CD14-positive monocyte (primary cell): Measurements from ENCODE around the gene POFUT2. TPM values are rescaled to one million over a fixed set of nuclear protein-coding genes. Genes with fewer than 3 reads are reported as not detected.
A peak's percentile ranks its signal among the peaks of the same experiment; 100 is the strongest.

Experiments
- DNase-seq, 3 donors: peaks; one replicate each; pipeline ENCODE4 v3.0.0-alpha.2; 2011 to 2022
- H2AFZ ChIP-seq: 2 replicates; pipeline ENCODE4 v1.6.0; 2012; ENCODE audit warnings: mild to moderate bottlenecking, low read depth, low read length, inconsistent platforms; ENCODE audit not compliant: insufficient read depth, poor library complexity, severe bottlenecking
- H3K27ac ChIP-seq, 2 donors: 1 replicate in 1 of 2; 2 replicates in 1 of 2; pipeline ENCODE4 v1.5.1; 2012 to 2013; ENCODE audit warnings: low read length in 2 of 2, control low read depth in 1 of 2, inconsistent platforms in 1 of 2, low read depth in 1 of 2, mild to moderate bottlenecking in 1 of 2
- H3K27me3 ChIP-seq, 2 donors: one replicate each; pipeline versions ENCODE4 v1.6.0 to v1.6.1; 2011 to 2013; ENCODE audit warnings: low read length in 2 of 2; ENCODE audit not compliant: control insufficient read depth in 2 of 2, insufficient read depth in 2 of 2
- H3K36me3 ChIP-seq, 2 donors: replicated peaks in 1 of 2; 1 replicate in 1 of 2; 2 replicates in 1 of 2; pipeline versions ENCODE4 v1.5.1 to v1.6.1; 2012 to 2013; ENCODE audit warnings: low read length in 2 of 2, control low read depth in 1 of 2, inconsistent platforms in 1 of 2, mild to moderate bottlenecking in 1 of 2; ENCODE audit not compliant: insufficient read depth in 2 of 2, control insufficient read depth in 1 of 2
- H3K4me1 ChIP-seq, 2 donors: 1 replicate in 1 of 2; 2 replicates in 1 of 2; pipeline versions ENCODE4 v1.5.1 to v1.6.1; 2012 to 2013; ENCODE audit warnings: low read length in 2 of 2, control low read depth in 1 of 2, inconsistent platforms in 1 of 2, mild to moderate bottlenecking in 1 of 2, moderate library complexity in 1 of 2; ENCODE audit not compliant: insufficient read depth in 2 of 2, control insufficient read depth in 1 of 2
- H3K4me2 ChIP-seq: replicated peaks from 2 replicates; pipeline ENCODE3; 2012; ENCODE audit warnings: low read length, moderate library complexity, mild to moderate bottlenecking; ENCODE audit not compliant: poor library complexity, severe bottlenecking; ENCODE audit errors: extremely low read depth
- H3K4me3 ChIP-seq, 3 experiments: fragments of 200-600 bp in 1 of 3; sonication (generic) in 1 of 3; replicated peaks in 1 of 3; 1 replicate in 2 of 3; 2 replicates in 1 of 3; pipeline ENCODE4 v1.5.1; 2011 to 2013; ENCODE audit warnings: low read length in 3 of 3, mild to moderate bottlenecking in 3 of 3, control low read depth in 2 of 3, low read depth in 2 of 3, inconsistent platforms in 1 of 3, moderate library complexity in 1 of 3
- H3K79me2 ChIP-seq: 2 replicates; pipeline ENCODE4 v1.6.0; 2012; ENCODE audit warnings: mild to moderate bottlenecking, control low read depth, inconsistent platforms, low read length, moderate library complexity; ENCODE audit not compliant: insufficient read depth
- H3K9ac ChIP-seq: 2 replicates; pipeline ENCODE4 v1.6.0; 2017; ENCODE audit warnings: low read length, mild to moderate bottlenecking; ENCODE audit not compliant: insufficient read depth, poor library complexity, severe bottlenecking
- H3K9me3 ChIP-seq, 2 donors: replicated peaks in 1 of 2; 1 replicate in 1 of 2; 2 replicates in 1 of 2; pipeline versions ENCODE4 v1.5.1 to v1.6.1; 2012 to 2013; ENCODE audit warnings: low read length in 2 of 2, control low read depth in 1 of 2; ENCODE audit not compliant: control insufficient read depth in 1 of 2, insufficient read depth in 1 of 2
- H4K20me1 ChIP-seq: 2 replicates; pipeline ENCODE4 v1.6.0; 2012; ENCODE audit warnings: mild to moderate bottlenecking, low read length, control low read depth, moderate library complexity; ENCODE audit not compliant: insufficient read depth
- H3K27ac Mint-ChIP-seq, 7 donors: one replicate each; pipeline ENCODE4 v1.8.0; 2020; ENCODE audit warnings: mild to moderate bottlenecking in 7 of 7, mixed read lengths in 7 of 7, moderate library complexity in 6 of 7, inconsistent platforms in 2 of 7
- H3K27me3 Mint-ChIP-seq, 3 donors: one replicate each; pipeline ENCODE4 v1.8.0; 2021 to 2022; ENCODE audit warnings: low read depth in 3 of 3, mild to moderate bottlenecking in 3 of 3, mixed read lengths in 3 of 3, moderate library complexity in 3 of 3, inconsistent platforms in 1 of 3
- H3K36me3 Mint-ChIP-seq, 2 donors: one replicate each; pipeline ENCODE4 v1.8.0; 2020; ENCODE audit warnings: mixed read lengths in 2 of 2, inconsistent platforms in 1 of 2, mild to moderate bottlenecking in 1 of 2
- H3K4me1 Mint-ChIP-seq: one replicate; pipeline ENCODE4 v1.8.0; 2020; ENCODE audit warnings: mild to moderate bottlenecking, mixed read lengths
- H3K4me3 Mint-ChIP-seq, 2 donors: one replicate each; pipeline ENCODE4 v1.8.0; 2020; ENCODE audit warnings: mild to moderate bottlenecking in 2 of 2, mixed read lengths in 2 of 2, moderate library complexity in 1 of 2
- H3K9me3 Mint-ChIP-seq, 7 donors: one replicate each; pipeline ENCODE4 v1.8.0; 2020 to 2022; ENCODE audit warnings: mixed read lengths in 7 of 7, mild to moderate bottlenecking in 6 of 7, moderate library complexity in 6 of 7, inconsistent platforms in 2 of 7
- WGBS: methylation state at CpG from one replicate; pipeline ENCODE4 v1.1.5; 2013; ENCODE audit warnings: missing lambda C conversion rate; ENCODE audit not compliant: insufficient coverage; 5-methylcytosine and 5-hydroxymethylcytosine counted together
- intact Hi-C, 2 donors: fragments of 100-400 bp; cut with micrococcal nuclease; formaldehyde crosslinking; loops; one replicate each; pipeline versions ENCODE4 v1.15.0 to v1.15.1; 2023
- polyA plus RNA-seq, 3 donors: library from polyadenylated mRNA; depleted of rRNA in 1 of 3; unstranded in 2 of 3; stranded (reverse) in 1 of 3; fragments of 300-500 nt in 2 of 3; fragments of >200 nt in 1 of 3; fragmentation: Illumina TruSeq in 2 of 3; gene quantifications; 1 replicate in 2 of 3; 2 replicates in 1 of 3; pipeline ENCODE4 v1.2.3, GENCODE V29; 2012 to 2021
- TF ChIP-seq, protein P1 (sequence below): fragments of 200-600 bp; IDR thresholded peaks from one replicate; pipeline ENCODE4 v1.8.0; 2022; ENCODE audit warnings: antibody characterized with exemption, mild to moderate bottlenecking

The POFUT2 gene
- polyA plus RNA-seq, 3 donors = 1.8 to 21.3 (median 2.8) TPM

DNA sequence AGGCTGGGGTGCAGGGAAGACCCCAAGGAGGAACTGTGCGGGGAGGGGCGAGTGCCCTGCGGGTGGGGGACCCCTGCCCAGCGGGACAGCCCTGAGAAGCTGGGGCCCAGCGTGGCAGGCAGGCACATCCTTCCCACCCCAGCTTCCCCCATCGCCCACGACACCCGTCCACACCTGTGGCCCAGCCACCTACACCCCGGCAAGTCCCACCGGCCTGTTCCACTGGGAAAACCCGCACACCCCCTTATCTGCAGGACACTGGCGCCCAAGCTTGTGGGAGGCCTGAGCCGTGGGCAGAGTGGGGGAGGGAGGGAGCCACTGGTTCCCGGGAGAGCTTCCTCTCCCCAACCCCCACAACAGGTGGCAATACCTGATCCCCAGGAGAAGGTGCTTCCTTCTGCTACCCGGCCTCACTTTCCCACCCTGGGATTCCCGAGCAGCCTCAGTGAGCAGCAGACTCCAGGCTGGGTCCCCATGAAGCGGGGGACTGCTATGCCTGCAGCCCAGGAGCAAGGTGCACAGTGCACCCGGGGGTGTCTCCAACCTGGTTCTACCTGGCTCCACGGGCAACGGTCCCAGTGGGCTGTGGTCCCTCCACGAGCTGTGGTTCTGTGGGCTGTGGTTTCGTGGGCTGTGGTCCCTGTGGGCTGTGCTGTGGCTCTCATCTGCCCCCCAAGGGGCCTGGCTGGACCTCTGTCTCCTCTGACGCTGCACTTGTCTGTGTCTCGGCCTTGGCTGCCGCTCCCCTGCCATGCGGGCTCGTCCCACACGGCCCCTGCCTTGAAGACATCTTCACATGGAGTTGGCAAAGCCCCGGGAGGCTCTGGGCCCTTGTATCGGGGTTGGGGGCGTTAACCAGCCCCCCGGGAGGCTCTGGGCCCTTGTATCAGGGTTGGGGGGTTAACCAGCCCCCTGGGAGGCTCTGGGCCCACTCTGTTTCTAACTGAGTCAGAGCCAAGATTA lies 37.8 kb upstream of the POFUT2 start:
- no peaks in the 10 kb centered on the region for H4K20me1 ChIP-seq
- intact Hi-C loops = no loop called here
- DNase-seq = no peak
- H3K4me1 ChIP-seq = no peaks in the 10 kb centered on the region
- H3K79me2 ChIP-seq = no peaks in the 10 kb centered on the region
- Mint-ChIP-seq H3K27ac (peak overlapping the region in 1 of 7 donors; percentile 18), H3K4me3 (no peak overlapping the region), H3K36me3 (no peaks in the 10 kb centered on the region), H3K4me1 (no peaks in the 10 kb centered on the region), H3K9me3 (no peaks in the 10 kb centered on the region), H3K27me3 (peaks cover 5 to 9% (median 8%) of the 10 kb centered on the region in 3 donors)
- H3K9me3 ChIP-seq = no peaks in the 10 kb centered on the region
- H3K4me2 ChIP-seq = no peak overlapping the region
- 70% methylated on average over 22 of the region's 32 CpGs for WGBS
- H2AFZ ChIP-seq = no peak overlapping the region
- no peak overlapping the region for H3K4me3 ChIP-seq
- no peak overlapping the region for H3K27ac ChIP-seq
- no peaks in the 10 kb centered on the region for H3K27me3 ChIP-seq
- no peak overlapping the region for H3K9ac ChIP-seq
- TF ChIP-seq, protein P1, sequence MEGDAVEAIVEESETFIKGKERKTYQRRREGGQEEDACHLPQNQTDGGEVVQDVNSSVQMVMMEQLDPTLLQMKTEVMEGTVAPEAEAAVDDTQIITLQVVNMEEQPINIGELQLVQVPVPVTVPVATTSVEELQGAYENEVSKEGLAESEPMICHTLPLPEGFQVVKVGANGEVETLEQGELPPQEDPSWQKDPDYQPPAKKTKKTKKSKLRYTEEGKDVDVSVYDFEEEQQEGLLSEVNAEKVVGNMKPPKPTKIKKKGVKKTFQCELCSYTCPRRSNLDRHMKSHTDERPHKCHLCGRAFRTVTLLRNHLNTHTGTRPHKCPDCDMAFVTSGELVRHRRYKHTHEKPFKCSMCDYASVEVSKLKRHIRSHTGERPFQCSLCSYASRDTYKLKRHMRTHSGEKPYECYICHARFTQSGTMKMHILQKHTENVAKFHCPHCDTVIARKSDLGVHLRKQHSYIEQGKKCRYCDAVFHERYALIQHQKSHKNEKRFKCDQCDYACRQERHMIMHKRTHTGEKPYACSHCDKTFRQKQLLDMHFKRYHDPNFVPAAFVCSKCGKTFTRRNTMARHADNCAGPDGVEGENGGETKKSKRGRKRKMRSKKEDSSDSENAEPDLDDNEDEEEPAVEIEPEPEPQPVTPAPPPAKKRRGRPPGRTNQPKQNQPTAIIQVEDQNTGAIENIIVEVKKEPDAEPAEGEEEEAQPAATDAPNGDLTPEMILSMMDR = no peak
- H3K36me3 ChIP-seq = no peaks in the 10 kb centered on the region

DNA sequence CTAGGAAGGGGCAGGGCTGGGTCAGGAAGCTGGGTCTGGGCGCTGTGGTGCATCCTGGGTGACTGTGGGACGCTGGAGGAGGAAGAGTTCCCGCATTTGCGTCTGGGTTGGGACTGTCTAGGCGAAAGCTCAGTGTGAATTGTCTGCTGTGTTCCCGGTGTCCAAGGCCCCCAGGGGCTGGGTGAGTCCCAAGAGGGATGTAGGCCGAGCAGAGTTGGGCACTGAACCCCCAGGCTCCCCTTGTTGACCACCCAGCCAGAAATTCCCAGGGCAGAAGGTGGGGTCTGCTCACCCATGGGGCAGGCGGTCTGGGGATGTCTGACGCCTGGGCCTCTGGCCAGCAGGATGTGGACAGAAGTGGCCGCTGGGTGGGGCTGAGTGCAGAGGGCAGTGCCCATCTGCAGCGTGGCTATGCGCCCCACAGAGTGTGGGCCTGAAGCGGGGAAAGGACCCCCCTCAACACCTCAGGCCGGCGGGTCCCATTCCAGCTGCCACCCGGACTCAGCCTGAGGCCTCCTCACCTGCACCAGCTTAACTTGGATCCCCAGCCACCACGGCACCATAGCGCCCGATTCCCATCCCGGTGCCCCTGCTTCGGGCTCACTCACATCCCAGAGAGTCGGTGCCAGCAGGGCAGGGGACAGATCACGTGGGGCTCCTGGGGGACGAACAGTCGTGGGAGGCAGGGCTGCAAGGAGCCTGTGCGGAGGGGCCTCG lies 37.0 kb upstream of the POFUT2 start:
- H2AFZ ChIP-seq = no peak overlapping the region
- no peaks in the 10 kb centered on the region for H3K4me1 ChIP-seq
- intact Hi-C loops = no loop called here
- H3K9ac ChIP-seq = no peak overlapping the region
- H3K36me3 ChIP-seq = no peaks in the 10 kb centered on the region
- H3K27ac ChIP-seq = no peak overlapping the region
- H4K20me1 ChIP-seq = no peaks in the 10 kb centered on the region
- no peaks in the 10 kb centered on the region for H3K9me3 Mint-ChIP-seq
- H3K4me3 Mint-ChIP-seq = no peak overlapping the region
- 82% methylated on average over 21 of the region's 27 CpGs for WGBS
- no peak overlapping the region for H3K4me2 ChIP-seq
- no peaks in the 10 kb centered on the region for H3K27me3 ChIP-seq
- no peak overlapping the region for H3K4me3 ChIP-seq
- peaks cover 5 to 9% (median 8%) of the 10 kb centered on the region in 3 donors for H3K27me3 Mint-ChIP-seq
- TF ChIP-seq, protein P1 = no peak
- H3K9me3 ChIP-seq = no peaks in the 10 kb centered on the region
- H3K4me1 Mint-ChIP-seq = no peaks in the 10 kb centered on the region
- H3K36me3 Mint-ChIP-seq = no peaks in the 10 kb centered on the region
- DNase-seq = no peak
- no peak overlapping the region for H3K27ac Mint-ChIP-seq
- no peaks in the 10 kb centered on the region for H3K79me2 ChIP-seq
